Left lung (tissue), 10 donors: ENCODE measurements around the gene ZNF358. TPM values are rescaled to one million over a fixed set of nuclear protein-coding genes. Genes with fewer than 3 reads are reported as not detected.

ENCODE experiments used
- ATAC-seq: fragments of 200-7000 bp; cut with Tn5 transposase; one replicate; pipeline ENCODE4 v1.9.1; 2020; ENCODE audit warnings: moderate library complexity
- DNase-seq, 4 donors: peaks; one replicate each; pipeline ENCODE4 v3.0.0-alpha.2; 2013 to 2020
- H3K27ac ChIP-seq, 2 donors: fragments of 200-600 bp; sonication (generic) in 1 of 2; one replicate each; pipeline versions ENCODE4 v1.5.0 to v1.8.0; 2020 to 2021
- H3K27me3 ChIP-seq, 2 donors: fragments of 200-600 bp; sonication (generic) in 1 of 2; one replicate each; pipeline versions ENCODE4 v1.5.0 to v1.8.0; 2020 to 2021
- H3K36me3 ChIP-seq, 2 donors: fragments of 200-600 bp; sonication (generic) in 1 of 2; one replicate each; pipeline versions ENCODE4 v1.5.0 to v1.8.0; 2020 to 2021
- H3K4me1 ChIP-seq, 2 donors: fragments of 200-600 bp; one replicate each; pipeline ENCODE4 v1.8.0; 2021
- H3K4me3 ChIP-seq, 2 donors: fragments of 200-600 bp; sonication (generic) in 1 of 2; one replicate each; pipeline versions ENCODE4 v1.5.0 to v1.8.0; 2020 to 2021; ENCODE audit warnings: mild to moderate bottlenecking in 1 of 2
- H3K9me3 ChIP-seq, 2 donors: fragments of 200-600 bp; sonication (generic) in 1 of 2; one replicate each; pipeline versions ENCODE4 v1.5.0 to v1.8.0; 2020 to 2021
- intact Hi-C, 2 donors: fragments of 100-400 bp; cut with DNase I; formaldehyde crosslinking; loops; one replicate each; pipeline versions ENCODE4 v1.11.2 to v1.14.2; 2022
- polyA plus RNA-seq, 6 donors: library from polyadenylated mRNA; unstranded; fragments of 120-200 nt; gene quantifications; one replicate each; pipeline ENCODE4 v1.2.1, GENCODE V29; 2013; ENCODE audit not compliant: insufficient read length in 6 of 6
- total RNA-seq, 2 donors: library from RNA; stranded (reverse); fragmentation: NEBNext Ultra II Directional; extraction: Animal tissue kit (Norgen Biotek cat#: 25700); gene quantifications; one replicate each; pipeline ENCODE4 v1.2.1, GENCODE V29; 2021
- TF ChIP-seq, protein P1 (sequence below), 2 donors: fragments of 200-600 bp; sonication (generic) in 1 of 2; IDR thresholded peaks; one replicate each; pipeline versions ENCODE4 v1.5.0 to v1.8.0; 2021; ENCODE audit warnings: antibody characterized with exemption in 2 of 2
- donor health status: DM: no; HTN: yes; CAD: no.
- donor health status: DM: no; HTN: no; CAD: no.

Gene ZNF358
- total and polyA plus RNA-seq, 8 donors: 36.9 to 56.1 (median 45.3) TPM

DNA sequence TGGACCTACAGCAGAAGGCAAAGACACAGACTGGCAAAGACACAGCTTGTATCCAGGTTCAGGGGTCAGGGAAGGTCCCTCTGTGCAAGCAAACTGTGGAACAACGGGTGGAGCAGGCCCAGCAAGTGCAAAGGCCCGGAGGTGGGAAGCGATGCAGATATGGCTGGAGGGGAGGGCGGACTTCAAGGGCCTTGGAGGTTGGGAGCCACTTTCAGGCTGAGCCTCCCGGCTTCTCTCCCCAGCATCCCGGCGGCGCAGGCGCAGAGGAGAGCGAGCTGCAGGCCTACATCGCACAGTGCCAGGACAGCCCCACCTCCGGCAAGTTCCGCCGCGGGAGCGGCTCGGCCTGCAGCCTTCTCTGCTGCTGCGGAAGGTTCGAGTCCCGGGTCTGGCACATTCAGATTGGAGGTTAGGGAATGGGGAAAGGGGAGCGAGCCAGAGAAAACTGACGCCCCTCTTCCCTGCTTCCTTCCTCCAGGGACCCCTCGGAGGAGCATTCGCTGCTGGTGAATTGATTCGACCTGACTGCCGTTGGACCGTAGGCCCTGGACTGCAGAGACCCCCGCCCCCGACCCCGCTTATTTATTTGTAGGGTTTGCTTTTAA lies 17.5 kb downstream of the ZNF358 start:
- H3K27me3 ChIP-seq: no peaks in the 10 kb centered on the region
- peak overlapping the region; percentile 83 to 90 for H3K4me3 ChIP-seq
- peak overlapping the region; percentile 81 to 93 for H3K27ac ChIP-seq
- DNase-seq: peak; percentile 19 to 85 (median 66)
- peak; percentile 8 for ATAC-seq
- peaks cover 7 to 41% of the 10 kb centered on the region in 2 donors for H3K4me1 ChIP-seq
- no peaks in the 10 kb centered on the region for H3K9me3 ChIP-seq
- intact Hi-C loops: no loop called here
- H3K36me3 ChIP-seq: peaks cover 0 to 68% of the 10 kb centered on the region in 2 donors
- TF ChIP-seq, protein P1, sequence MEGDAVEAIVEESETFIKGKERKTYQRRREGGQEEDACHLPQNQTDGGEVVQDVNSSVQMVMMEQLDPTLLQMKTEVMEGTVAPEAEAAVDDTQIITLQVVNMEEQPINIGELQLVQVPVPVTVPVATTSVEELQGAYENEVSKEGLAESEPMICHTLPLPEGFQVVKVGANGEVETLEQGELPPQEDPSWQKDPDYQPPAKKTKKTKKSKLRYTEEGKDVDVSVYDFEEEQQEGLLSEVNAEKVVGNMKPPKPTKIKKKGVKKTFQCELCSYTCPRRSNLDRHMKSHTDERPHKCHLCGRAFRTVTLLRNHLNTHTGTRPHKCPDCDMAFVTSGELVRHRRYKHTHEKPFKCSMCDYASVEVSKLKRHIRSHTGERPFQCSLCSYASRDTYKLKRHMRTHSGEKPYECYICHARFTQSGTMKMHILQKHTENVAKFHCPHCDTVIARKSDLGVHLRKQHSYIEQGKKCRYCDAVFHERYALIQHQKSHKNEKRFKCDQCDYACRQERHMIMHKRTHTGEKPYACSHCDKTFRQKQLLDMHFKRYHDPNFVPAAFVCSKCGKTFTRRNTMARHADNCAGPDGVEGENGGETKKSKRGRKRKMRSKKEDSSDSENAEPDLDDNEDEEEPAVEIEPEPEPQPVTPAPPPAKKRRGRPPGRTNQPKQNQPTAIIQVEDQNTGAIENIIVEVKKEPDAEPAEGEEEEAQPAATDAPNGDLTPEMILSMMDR (IDR thresholded peaks at IDR 0.05): no peak

DNA sequence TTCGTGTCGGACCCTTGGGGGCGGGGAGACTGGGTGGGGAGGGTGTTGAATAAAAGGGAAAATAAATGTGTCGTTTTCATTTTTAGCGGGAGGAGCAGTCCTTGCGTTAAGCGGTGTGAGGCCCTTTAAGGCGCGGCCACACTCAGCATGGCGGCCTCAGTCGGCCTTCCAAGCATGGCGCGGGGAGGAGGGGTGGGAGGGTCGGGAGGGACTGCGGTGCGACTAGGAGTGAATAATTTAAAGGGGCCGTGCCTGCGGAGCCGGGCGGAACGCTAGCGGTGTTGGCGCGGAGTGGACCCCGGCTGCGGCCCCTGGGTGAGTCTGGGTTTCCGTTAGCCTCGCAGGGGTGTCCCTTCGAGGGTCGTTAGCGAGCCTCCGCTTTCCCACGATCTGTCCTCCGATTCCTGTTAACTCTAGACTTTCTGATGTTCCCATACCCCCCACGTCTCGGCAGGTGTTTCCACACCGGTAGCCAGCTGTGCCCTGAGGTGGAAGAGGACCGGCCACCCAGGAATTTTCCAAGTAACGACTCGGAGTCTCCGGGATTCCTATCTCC lies 18.1 kb downstream of the ZNF358 start:
- DNase-seq (peak; percentile 77 to 94 (median 90)), ATAC-seq (peak; percentile 77)
- intact Hi-C loops: no loop called here
- Histone ChIP-seq H3K4me3 (peak overlapping the region; percentile 83 to 90), H3K9me3 (no peaks in the 10 kb centered on the region), H3K27ac (peak overlapping the region; percentile 81 to 93), H3K4me1 (peaks cover 7 to 43% of the 10 kb centered on the region in 2 donors), H3K36me3 (peaks cover 0 to 68% of the 10 kb centered on the region in 2 donors), H3K27me3 (no peaks in the 10 kb centered on the region)
- TF ChIP-seq, protein P1 (IDR thresholded peaks at IDR 0.05): no peak

DNA sequence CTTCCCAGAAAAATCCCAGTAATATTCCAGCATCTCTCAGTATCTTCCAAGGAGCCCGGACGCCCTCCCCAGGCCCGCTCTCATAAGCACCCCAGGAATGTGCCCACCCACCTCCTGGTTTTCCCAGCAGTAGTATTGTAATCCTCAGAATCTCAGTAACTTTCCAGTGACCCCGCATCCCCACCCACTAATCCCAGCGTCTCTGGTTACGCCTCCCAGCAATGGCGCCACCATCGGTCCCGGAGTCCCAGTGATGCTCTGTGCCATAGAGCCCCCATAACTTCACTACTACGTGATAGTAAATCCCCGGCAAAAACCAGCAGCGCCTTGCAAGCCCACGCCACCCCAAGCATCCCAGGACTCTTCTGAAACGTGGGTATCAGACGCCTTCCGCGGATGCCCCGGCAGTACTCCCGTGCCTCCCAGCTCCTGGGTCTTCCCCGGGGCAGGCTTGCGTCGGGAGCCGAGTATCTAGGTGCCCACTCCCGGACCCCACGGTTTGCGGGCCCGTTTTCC lies 18.7 kb downstream of the ZNF358 start:
- intact Hi-C loops: no loop called here

DNA sequence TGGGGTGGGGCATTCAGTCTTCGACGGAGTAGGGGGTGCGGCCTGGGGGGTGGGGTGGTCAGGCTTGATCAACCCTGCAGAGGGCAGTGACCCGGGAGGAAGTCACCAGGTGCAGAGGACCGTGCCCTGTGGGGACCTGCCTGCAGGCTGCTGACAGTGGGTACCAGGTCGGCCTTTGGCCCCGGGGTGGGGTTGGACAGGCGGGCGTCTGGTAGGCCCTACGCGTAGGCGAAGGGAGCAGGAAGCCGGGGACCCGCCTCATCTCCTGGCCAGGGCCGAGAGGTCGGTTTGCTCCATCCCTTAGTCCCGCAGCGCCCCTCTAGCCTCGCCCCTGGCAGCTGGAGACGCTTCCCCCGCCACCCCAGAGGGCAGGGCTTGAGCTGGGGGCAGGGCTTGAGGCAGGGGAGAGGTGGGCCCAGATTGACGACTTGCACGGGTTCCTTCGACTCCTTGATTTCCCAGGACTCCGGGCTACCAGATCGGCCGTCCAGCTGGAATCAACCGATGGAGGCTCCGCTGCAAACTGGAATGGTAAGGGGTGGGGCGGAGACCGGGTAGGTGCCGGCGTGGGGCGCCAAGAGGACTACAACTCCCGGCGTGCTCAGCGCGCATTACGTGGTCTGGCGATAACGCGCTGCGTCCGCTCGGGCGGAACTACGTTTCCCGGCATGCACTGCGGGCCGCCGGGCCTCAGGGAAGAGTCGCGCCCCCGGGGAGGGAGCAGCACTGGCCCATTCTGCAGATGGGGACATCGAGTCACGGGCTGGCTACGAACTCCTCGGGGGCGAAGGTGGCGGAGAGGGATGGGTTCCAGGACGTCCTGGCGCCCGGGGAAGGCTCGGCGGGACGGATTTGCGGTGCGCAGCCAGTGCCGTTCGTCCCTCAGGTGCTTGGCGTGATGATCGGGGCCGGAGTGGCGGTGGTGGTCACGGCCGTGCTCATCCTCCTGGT lies 19.4 kb downstream of the ZNF358 start, which contains the start of gene PNPLA6:
Gene PNPLA6 (plus strand): TSS at position 671 of the 951 bp plus-strand sequence. CDS start 72 bp downstream, at position 743.
- TF ChIP-seq, protein P1 (IDR thresholded peaks at IDR 0.05): no peak
- H3K27ac ChIP-seq: peak within 1 kb of the TSS; percentile 81 to 93
- DNase-seq (peak; percentile 96 to 98 (median 97)), ATAC-seq (peak; percentile 89)
- intact Hi-C loops: no loop called here
- no peaks in the 10 kb centered on the region for H3K27me3 ChIP-seq
- H3K4me1 ChIP-seq: peaks cover 7 to 43% of the 10 kb centered on the region in 2 donors
- H3K36me3 ChIP-seq: peaks cover 0 to 68% of the 10 kb centered on the region in 2 donors
- peak within 1 kb of the TSS; percentile 83 to 90 for H3K4me3 ChIP-seq
- H3K9me3 ChIP-seq: no peaks in the 10 kb centered on the region

More for the DNA sequence above, 18.7 kb downstream of the ZNF358 start:
- DNase-seq: peak in 3 of 4 donors; percentile 68 to 80 (median 72)
- Histone ChIP-seq H3K36me3 (peaks cover 0 to 68% of the 10 kb centered on the region in 2 donors), H3K27me3 (no peaks in the 10 kb centered on the region), H3K4me1 (peaks cover 7 to 43% of the 10 kb centered on the region in 2 donors), H3K9me3 (no peaks in the 10 kb centered on the region), H3K27ac (peak overlapping the region; percentile 81 to 93), H3K4me3 (peak overlapping the region; percentile 83 to 90)
- TF ChIP-seq, protein P1 (IDR thresholded peaks at IDR 0.05): no peak
- peak; percentile 55 for ATAC-seq
